Fibroblast of villous mesenchyme (primary cell): ENCODE measurements around the gene NRBF2. TPM values are rescaled to one million over a fixed set of nuclear protein-coding genes. Genes with fewer than 3 reads are reported as not detected.
A peak's percentile ranks its signal among the peaks of the same experiment; 100 is the strongest.

Source experiments
- DNase-seq: peaks from one replicate; pipeline ENCODE4 v3.0.0-alpha.2; 2010; ENCODE audit warnings: low read depth
- H3K4me3 ChIP-seq: 2 replicates; pipeline ENCODE4 v1.5.1; 2011; ENCODE audit warnings: low read depth, mild to moderate bottlenecking, low read length
- total RNA-seq: library from RNA; depleted of rRNA; stranded (reverse); fragments of >200 nt; gene quantifications from 2 replicates; pipeline ENCODE4 v1.2.3, GENCODE V29; 2012
- TF ChIP-seq, protein P1 (sequence below): IDR thresholded peaks from 2 replicates; pipeline ENCODE4 v1.5.1; 2012; ENCODE audit warnings: low read depth, mild to moderate bottlenecking, low read length; ENCODE audit not compliant: insufficient read depth

Gene NRBF2
- total RNA-seq, 1 donor, result 38.0 TPM

DNA sequence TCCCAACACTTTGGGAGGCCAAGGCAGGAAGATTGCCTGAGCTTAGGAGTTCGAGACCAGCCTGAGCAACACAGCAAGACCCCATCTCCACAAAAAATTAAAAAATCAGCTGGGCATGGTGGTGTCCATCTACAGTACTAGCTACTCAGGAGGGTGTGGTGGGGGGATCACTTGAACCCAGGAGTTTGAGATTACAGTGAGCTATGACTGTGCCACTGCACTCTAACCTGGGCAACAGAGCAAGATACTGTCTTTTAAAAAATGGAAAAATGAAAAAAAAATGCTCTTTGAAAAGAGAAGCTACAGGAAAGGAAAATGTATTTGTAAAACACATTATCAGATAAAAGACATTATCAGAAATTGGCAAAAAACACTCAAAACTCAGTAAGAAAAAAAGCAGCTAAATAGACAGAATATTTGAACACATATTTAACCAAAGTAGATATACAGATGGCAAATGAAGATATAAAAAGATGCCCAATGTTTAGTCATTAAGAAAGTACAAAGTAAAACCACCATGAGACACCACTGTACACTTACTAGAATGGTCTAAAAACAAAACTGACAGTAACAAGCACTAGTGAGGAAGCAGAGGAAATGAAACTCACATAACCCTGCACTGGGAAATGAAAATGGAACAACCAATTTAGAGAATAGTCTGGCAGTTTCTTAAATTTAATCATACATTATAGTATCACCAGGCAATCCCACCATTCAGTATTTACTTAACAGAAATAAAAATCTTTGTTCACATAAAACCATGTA lies 40.5 kb downstream of the NRBF2 start:
- DNase-seq, result no peak

DNA sequence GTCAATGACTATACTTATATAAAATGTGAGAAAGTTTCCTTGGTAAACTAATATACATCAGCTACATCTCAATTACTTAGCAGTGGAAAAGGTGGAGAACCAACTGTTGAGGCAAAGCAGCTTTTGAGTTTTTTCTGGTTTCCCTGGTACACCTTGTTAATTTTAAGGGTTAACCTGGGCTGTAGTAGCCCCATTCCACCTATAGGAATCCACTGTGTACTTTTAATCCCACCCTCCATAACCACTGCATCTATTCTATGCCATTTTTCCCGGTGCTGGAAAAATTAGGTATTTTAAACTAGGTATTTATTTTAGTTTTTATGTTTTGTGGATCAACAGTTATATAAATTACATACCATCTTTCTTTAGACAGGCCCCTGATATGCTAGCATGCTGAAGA lies 42.4 kb downstream of the NRBF2 start:
- TF ChIP-seq, protein P1, sequence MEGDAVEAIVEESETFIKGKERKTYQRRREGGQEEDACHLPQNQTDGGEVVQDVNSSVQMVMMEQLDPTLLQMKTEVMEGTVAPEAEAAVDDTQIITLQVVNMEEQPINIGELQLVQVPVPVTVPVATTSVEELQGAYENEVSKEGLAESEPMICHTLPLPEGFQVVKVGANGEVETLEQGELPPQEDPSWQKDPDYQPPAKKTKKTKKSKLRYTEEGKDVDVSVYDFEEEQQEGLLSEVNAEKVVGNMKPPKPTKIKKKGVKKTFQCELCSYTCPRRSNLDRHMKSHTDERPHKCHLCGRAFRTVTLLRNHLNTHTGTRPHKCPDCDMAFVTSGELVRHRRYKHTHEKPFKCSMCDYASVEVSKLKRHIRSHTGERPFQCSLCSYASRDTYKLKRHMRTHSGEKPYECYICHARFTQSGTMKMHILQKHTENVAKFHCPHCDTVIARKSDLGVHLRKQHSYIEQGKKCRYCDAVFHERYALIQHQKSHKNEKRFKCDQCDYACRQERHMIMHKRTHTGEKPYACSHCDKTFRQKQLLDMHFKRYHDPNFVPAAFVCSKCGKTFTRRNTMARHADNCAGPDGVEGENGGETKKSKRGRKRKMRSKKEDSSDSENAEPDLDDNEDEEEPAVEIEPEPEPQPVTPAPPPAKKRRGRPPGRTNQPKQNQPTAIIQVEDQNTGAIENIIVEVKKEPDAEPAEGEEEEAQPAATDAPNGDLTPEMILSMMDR, result no peak
- DNase-seq, result no peak
- no peak overlapping the region for H3K4me3 ChIP-seq

More for the DNA sequence above, 40.5 kb downstream of the NRBF2 start:
- no peak overlapping the region for H3K4me3 ChIP-seq
- TF ChIP-seq, protein P1, result no peak

DNA sequence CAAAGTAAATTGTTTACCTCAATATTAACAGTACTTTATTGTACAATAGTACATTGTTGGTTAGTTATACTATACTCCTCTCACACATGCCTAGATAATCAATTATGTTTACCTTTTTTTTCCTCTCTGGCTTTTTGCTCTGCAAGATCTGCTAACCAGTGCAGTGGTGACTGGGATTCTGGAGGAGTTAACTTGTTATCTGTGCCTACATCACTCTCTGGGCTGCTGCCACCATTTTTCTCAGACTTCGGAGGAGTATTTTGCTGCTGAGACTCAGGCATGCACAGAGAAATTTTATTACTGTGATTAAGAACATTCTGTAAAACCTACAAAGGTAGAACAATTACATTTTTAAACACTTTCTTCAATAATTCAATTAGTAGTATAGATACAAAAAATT lies 59.7 kb downstream of the NRBF2 start:
- H3K4me3 ChIP-seq, result no peak overlapping the region
- TF ChIP-seq, protein P1, result no peak
- peak; percentile 41 for DNase-seq

DNA sequence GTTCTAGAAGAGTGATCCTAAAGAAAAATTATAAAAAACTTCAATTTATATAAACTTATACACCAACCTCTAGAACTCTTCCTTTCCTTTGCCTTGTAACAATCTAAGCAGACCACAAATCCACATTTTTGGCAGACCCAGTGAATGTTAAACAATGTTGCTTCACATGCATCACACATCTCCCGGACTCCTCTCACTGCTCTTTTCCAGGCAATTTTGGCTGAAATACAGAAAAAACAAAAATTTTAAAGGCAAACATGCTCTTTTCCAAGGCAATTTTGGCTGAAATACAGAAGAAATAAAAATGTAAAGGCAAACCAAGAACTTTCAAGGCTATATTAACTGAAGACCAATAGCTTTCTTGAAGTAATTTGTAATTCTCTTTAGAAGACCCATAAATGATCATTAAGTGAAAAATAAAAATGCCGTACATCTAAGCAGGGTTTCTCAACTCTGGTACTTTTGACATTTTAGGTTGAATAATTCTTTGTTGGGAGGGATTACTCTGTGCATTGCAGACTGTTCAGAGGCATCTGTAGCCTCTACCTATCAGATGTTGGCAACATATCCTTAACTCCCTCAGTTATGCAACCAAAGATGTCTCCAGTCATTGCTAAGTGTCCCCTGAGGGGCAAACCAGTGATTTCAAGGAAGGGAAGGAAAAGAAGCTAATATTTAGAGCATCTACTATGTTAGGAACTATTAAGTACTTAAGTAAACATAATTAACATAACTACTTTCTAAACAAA lies 64.4 kb downstream of the NRBF2 start:
- no peak overlapping the region for H3K4me3 ChIP-seq
- TF ChIP-seq, protein P1, result no peak
- DNase-seq, result peak; percentile 73

DNA sequence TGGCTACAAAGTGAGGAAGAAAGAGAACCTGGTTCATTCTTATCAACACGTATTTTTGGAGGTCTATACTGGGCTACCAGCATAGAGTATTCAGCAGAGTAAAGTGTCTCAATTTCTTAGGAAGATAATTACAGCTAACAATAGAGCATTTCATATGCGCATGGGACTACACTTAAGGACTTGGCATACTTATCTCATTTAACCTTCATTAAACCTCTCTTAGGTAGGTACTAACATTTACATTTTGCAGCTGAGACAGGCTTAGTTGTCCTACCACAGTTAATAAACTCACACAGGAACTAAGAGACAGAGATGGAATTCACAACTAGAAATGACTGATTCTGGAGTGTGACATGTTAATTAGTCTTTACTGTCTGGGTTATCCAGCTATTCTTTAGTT lies 66.6 kb downstream of the NRBF2 start:
- no peak for DNase-seq
- TF ChIP-seq, protein P1, result no peak
- H3K4me3 ChIP-seq, result no peak overlapping the region

DNA sequence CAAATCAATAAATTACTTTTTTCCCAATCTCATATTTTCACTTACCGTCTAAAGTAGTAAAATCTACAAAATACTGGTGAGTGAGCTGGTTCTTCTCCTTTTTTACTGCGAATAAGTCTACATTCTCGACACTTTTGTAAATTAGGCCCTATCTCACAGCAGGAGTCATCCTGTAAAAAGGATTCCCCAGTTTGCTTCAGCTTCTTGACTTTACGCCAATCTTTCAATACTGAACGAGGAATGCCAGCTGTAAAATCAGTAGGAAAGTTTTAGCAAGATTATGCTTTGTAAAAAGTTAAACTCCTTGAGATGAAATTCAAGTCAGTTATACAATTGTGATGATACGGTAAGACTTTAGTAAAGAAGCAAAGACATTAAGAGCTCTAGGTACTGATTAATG lies 67.3 kb downstream of the NRBF2 start:
- H3K4me3 ChIP-seq, result no peak overlapping the region
- TF ChIP-seq, protein P1, result no peak
- no peak for DNase-seq

DNA sequence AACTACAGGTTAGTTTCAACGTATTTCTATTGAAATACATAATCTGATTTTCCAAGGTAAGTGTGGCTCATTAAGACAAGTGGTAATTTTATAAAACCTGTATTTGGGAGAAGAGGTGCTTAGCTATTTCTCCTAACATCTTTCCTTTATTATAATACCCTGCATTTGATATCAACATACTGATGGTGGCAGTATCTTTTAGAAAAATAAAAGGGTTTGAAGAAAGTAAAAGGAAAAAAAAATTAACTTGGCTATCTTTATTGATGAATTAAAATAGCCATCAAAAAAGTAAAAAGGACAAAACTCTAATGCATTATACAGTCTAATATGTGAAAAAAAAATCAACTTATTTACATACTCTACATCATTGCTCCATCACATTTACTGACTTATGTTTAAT lies 68.0 kb downstream of the NRBF2 start:
- DNase-seq, result no peak
- TF ChIP-seq, protein P1, result no peak
- no peak overlapping the region for H3K4me3 ChIP-seq
